Loucy (cell line): ENCODE data around the gene GSTO1.

Source experiments
- H2AFZ ChIP-seq: fragments of 200-600 bp; sonication (generic); 2 replicates; pipeline ENCODE4 v1.6.0; 2016; ENCODE audit warnings: antibody characterized with exemption, mild to moderate bottlenecking, low read length, moderate library complexity
- H3F3A ChIP-seq: fragments of 200-600 bp; 2 replicates; pipeline ENCODE4 v1.6.0; 2016; ENCODE audit warnings: antibody characterized with exemption, low read depth, mild to moderate bottlenecking
- H3K27me3 ChIP-seq: fragments of 200-600 bp; sonication (generic); 2 replicates; pipeline ENCODE4 v1.6.1; 2014; ENCODE audit warnings: low read length, mild to moderate bottlenecking; ENCODE audit not compliant: insufficient read depth, poor library complexity, severe bottlenecking
- H3K36me3 ChIP-seq: fragments of 200-600 bp; sonication (generic); 2 replicates; pipeline ENCODE4 v1.6.1; 2016; ENCODE audit warnings: low read length; ENCODE audit not compliant: insufficient read depth
- H3K4me1 ChIP-seq: fragments of 200-600 bp; sonication (generic); 2 replicates; pipeline ENCODE4 v1.5.1; 2014; ENCODE audit warnings: low read length, mild to moderate bottlenecking; ENCODE audit not compliant: insufficient read depth, poor library complexity, severe bottlenecking
- H3K4me2 ChIP-seq: fragments of 200-600 bp; sonication (generic); 2 replicates; pipeline ENCODE4 v1.6.0; 2014; ENCODE audit warnings: antibody characterized with exemption, low read length, low read depth, mild to moderate bottlenecking; ENCODE audit not compliant: poor library complexity, severe bottlenecking
- H3K4me3 ChIP-seq: fragments of 200-600 bp; sonication (generic); 2 replicates; pipeline ENCODE4 v1.5.1; 2014; ENCODE audit warnings: low read length, mild to moderate bottlenecking, mixed read lengths; ENCODE audit not compliant: poor library complexity, severe bottlenecking
- H3K79me2 ChIP-seq: fragments of 200-600 bp; sonication (generic); 2 replicates; pipeline ENCODE4 v1.6.1; 2014; ENCODE audit warnings: low read length; ENCODE audit not compliant: insufficient read depth
- H3K9ac ChIP-seq: fragments of 200-600 bp; sonication (generic); 2 replicates; pipeline ENCODE4 v1.6.0; 2014; ENCODE audit warnings: mild to moderate bottlenecking, low read depth, low read length, moderate library complexity; ENCODE audit not compliant: poor library complexity, severe bottlenecking
- H3K9me2 ChIP-seq: fragments of 200-600 bp; sonication (generic); replicated peaks from 2 replicates; pipeline ENCODE4 v1.6.1; 2016; ENCODE audit warnings: low read depth, low read length, mixed read lengths
- H3K9me3 ChIP-seq: fragments of 200-600 bp; sonication (generic); 2 replicates; pipeline ENCODE4 v1.6.1; 2014; ENCODE audit warnings: mild to moderate bottlenecking, antibody characterized with exemption, low read length, low read depth; ENCODE audit not compliant: insufficient read depth
- H4K20me1 ChIP-seq: fragments of 200-600 bp; sonication (generic); 2 replicates; pipeline ENCODE4 v1.6.0; 2014; ENCODE audit warnings: antibody characterized with exemption, low read length, mild to moderate bottlenecking; ENCODE audit not compliant: insufficient read depth, poor library complexity, severe bottlenecking
- CTCF ChIP-seq: fragments of 200-600 bp; sonication (generic); conservative IDR thresholded peaks from 2 replicates; pipeline ENCODE4 v1.5.1; 2014; ENCODE audit warnings: mild to moderate bottlenecking, antibody characterized with exemption, low read length
- EZH2phosphoT487 ChIP-seq: fragments of 200-600 bp; IDR thresholded peaks from 2 replicates; pipeline ENCODE4 v1.6.1; 2018; ENCODE audit warnings: antibody characterized with exemption, mild to moderate bottlenecking, moderate library complexity, borderline replicate concordance

The GSTO1 gene

GRCh38 chr10:104273286-104273685, 18.6 kb downstream of the GSTO1 start:
- no peaks in the 10 kb centered on the region for H3K27me3 ChIP-seq
- H2AFZ ChIP-seq = no peak overlapping the region

GRCh38 chr10:104273899-104274575, 19.3 kb downstream of the GSTO1 start:
- H3K9me2 ChIP-seq = no peaks in the 10 kb centered on the region
- H4K20me1 ChIP-seq = no peaks in the 10 kb centered on the region
- peaks cover 5% of the 10 kb centered on the region for H3K4me1 ChIP-seq
- H3F3A ChIP-seq = no peaks in the 10 kb centered on the region
- no peak overlapping the region for H3K4me3 ChIP-seq
- H3K9ac ChIP-seq = no peak overlapping the region
- no peak overlapping the region for H3K4me2 ChIP-seq
- H2AFZ ChIP-seq = peak overlapping the region; percentile 51; the same call in 1 of the 2 replicates
- H3K27me3 ChIP-seq = no peaks in the 10 kb centered on the region
- no peaks in the 10 kb centered on the region for H3K36me3 ChIP-seq
- TF ChIP-seq EZH2phosphoT487 (no peak), CTCF (no peak)
- H3K79me2 ChIP-seq = no peaks in the 10 kb centered on the region
- no peaks in the 10 kb centered on the region for H3K9me3 ChIP-seq

More at GRCh38 chr10:104273286-104273685, 18.6 kb downstream of the GSTO1 start:
- Histone ChIP-seq H3K36me3 (no peaks in the 10 kb centered on the region), H3F3A (no peaks in the 10 kb centered on the region), H3K9ac (no peak overlapping the region), H3K4me3 (no peak overlapping the region), H3K4me2 (no peak overlapping the region), H3K4me1 (peaks cover 5% of the 10 kb centered on the region), H3K79me2 (peaks cover 3% of the 10 kb centered on the region; the same call in 1 of the 2 replicates), H3K9me2 (no peaks in the 10 kb centered on the region), H3K9me3 (no peaks in the 10 kb centered on the region), H4K20me1 (peaks cover 2% of the 10 kb centered on the region)
- TF ChIP-seq CTCF = no peak
- no peak for TF ChIP-seq EZH2phosphoT487

- Histone ChIP-seq H3K9me3 (no peaks in the 10 kb centered on the region), H3K4me3 (no peak overlapping the region), H3F3A (no peaks in the 10 kb centered on the region), H4K20me1 (no peaks in the 10 kb centered on the region), H3K4me2 (no peak overlapping the region), H3K9me2 (no peaks in the 10 kb centered on the region), H3K36me3 (no peaks in the 10 kb centered on the region), H3K9ac (no peak overlapping the region), H3K4me1 (no peaks in the 10 kb centered on the region), H3K79me2 (no peaks in the 10 kb centered on the region), H2AFZ (peak overlapping the region; percentile 51; the same call in 1 of the 2 replicates), H3K27me3 (no peaks in the 10 kb centered on the region)
- peak; percentile 63 for TF ChIP-seq CTCF
- TF ChIP-seq EZH2phosphoT487 = no peak
Measured at GRCh38 chr10:104274762-104275721, 20.4 kb downstream of the GSTO1 start.
